ENCODE data around the gene NIBAN1.
"Not testable (repeated sequence)": the region's sequence is repeated elsewhere in the genome, so short reads cannot be mapped to it uniquely, and the experiment has no call there.

- TF ChIP-seq POLR2A (IDR thresholded peaks at IDR 0.05; ENCODE audit: low read depth, low read length); CTCF (IDR thresholded peaks at IDR 0.05; ENCODE audit: extremely low read depth in 1 of 2, insufficient read depth in 1 of 2, low read depth in 1 of 2, low read length in 2 of 2); POLR2AphosphoS5 (IDR thresholded peaks at IDR 0.05; ENCODE audit: insufficient read depth, low read depth, low read length); EZH2 (IDR thresholded peaks at IDR 0.05; ENCODE audit: borderline replicate concordance, low read depth, low read length, severe bottlenecking); JUN (IDR thresholded peaks at IDR 0.05; ENCODE audit: borderline replicate concordance, insufficient read depth, insufficient read length, low read depth): not testable (repeated sequence)
These were observed 27.1 kb upstream of the NIBAN1 start for GRCh38 chr1:185001312-185001880.

All from endothelial cell of umbilical vein (primary cell).